Cerebellar cortex (tissue), 1 donor: Measurements from ENCODE around the gene KLHL42.
"Not testable (repeated sequence)": the region's sequence is repeated elsewhere in the genome, so short reads cannot be mapped to it uniquely, and the experiment has no call there.

Source experiments
- DNase-seq: peaks from one replicate; pipeline ENCODE4 v3.0.0-alpha.2; 2015; ENCODE audit warnings: low spot score

Gene KLHL42

DNA sequence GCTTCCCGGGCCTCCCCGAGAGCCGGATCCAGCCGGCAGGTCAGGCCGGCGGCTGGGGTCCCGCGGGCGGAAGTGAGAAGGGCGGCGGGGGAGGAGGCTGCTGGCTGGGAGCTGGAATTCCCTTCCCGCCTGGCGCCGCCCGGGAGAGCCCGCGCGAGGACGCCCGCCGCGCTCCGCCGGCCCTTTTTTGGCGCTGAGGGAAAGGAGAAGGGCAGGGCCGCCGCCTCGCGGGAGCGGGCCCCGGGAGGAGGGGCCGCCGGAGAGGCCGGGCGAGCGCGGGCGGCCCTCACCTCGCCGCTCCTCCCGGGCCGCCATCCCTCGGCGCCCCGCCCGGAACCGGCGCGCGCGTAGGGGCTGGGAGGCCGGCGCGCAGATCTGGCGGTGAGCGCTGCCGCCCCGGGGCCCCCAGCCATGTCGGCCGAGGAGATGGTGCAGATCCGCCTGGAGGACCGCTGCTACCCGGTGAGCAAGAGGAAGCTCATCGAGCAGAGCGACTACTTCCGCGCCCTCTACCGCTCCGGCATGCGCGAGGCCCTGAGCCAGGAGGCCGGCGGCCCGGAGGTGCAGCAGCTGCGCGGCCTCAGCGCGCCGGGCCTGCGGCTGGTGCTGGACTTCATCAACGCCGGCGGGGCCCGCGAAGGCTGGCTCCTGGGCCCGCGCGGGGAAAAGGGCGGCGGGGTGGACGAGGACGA lies at the start of gene KLHL42, which contains the start of gene MANSC4:
Gene KLHL42 (plus strand): TSS at position 314 of the 692 bp plus-strand sequence. CDS start 98 bp downstream, at position 412.
Gene MANSC4 (minus strand): TSS at position 317 of the 692 bp plus-strand sequence. CDS start 8,960 bp downstream, outside the sequence.
- peak; percentile 61 for DNase-seq

DNA sequence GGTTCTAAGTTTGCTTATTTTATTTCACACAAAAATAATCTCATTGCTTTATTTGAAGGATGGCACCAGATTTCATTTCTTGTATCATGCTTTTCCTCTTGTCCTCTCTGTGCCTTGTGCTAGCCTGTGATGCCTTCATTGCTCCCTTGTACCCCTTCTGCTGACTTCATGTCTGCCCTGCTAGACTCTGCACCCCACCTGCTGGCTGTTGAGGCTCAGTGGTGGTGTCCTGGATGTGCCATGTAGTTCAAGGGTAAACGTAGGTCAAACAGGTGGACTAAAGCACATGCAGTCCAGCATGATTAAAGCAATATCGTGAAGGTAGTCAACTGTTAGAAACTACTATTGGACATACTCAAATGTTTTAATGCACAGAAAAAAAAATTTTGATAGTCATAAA lies 47.8 kb upstream of the KLHL42 start:
- DNase-seq = peak; percentile 16

GRCh38 chr12:27733052-27733656 lies 46.9 kb upstream of the KLHL42 start:
- peak; percentile 25 for DNase-seq

DNA sequence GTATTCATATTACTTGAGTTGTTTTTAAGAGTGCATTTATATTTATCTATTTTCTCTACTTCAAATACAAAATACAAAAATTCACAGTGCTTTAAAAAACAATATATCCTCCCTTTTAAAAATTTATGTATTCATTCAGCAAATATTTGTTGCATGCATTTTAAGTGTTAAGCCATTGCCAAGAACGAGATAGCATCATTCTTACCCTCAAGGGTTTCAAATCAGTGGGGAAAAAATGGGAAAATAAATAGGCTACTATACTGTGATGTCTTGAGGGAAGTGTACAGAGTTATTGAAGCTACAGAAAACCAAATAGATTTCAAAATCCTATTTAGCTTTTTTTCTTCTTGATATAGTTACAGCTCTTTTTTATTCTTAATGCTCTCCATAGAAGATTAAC lies 46.2 kb upstream of the KLHL42 start:
- no peak for DNase-seq

DNA sequence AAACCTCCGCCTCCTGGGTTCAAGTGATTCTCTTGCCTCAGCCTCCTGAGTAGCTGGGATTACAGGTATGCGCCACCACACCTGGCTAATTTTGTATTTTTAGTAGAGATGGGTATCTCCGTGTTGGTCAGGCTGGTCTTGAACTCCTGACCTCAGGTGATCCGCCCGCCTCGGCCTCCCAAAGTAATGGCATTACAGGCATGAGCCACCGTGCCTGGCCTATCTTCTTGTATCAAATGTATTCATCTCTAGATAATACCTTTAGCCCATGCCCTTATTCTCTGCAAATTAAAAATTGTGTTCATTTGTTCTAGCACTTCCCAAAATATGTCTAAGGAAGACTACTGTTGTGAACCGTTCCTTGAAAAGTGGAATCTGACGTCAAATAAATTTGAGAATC lies 45.7 kb upstream of the KLHL42 start:
- not testable (repeated sequence) for DNase-seq

DNA sequence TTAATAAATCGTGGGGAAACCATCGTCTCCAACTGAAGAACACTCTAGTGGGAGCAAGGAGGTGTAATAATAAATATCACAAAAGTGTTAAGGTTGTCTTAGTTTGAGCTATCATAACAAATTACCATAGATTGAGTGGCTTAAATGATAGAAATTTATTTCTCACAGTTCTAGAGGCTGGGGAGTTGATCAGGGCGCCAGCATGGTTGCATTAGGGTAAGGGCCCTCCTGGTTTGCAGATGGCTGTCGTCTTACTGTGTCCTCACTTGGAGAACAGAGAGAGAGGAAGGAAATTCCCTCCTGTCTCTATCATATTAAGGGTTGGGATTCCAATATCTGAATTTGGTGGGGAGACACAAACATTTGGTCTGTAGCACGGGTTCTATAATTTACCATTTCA lies 36.4 kb upstream of the KLHL42 start:
- DNase-seq = no peak

DNA sequence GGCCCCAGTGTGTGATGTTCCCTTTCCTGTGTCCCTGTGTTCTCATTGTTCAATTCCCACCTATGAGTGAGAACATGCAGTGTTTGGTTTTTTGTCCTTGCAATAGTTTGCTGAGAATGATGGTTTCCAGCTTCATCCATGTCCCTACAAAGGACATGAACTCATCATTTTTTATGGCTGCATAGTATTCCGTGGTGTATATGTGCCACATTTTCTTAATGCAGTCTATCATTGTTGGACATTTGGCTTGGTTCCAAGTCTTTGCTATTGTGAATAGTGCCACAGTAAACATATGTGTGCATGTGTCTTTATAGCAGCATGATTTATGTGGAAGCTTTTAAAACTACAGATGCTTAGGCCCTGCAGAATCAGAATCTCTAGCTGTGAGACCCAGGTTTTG lies 34.3 kb upstream of the KLHL42 start:
- DNase-seq = not testable (repeated sequence)

DNA sequence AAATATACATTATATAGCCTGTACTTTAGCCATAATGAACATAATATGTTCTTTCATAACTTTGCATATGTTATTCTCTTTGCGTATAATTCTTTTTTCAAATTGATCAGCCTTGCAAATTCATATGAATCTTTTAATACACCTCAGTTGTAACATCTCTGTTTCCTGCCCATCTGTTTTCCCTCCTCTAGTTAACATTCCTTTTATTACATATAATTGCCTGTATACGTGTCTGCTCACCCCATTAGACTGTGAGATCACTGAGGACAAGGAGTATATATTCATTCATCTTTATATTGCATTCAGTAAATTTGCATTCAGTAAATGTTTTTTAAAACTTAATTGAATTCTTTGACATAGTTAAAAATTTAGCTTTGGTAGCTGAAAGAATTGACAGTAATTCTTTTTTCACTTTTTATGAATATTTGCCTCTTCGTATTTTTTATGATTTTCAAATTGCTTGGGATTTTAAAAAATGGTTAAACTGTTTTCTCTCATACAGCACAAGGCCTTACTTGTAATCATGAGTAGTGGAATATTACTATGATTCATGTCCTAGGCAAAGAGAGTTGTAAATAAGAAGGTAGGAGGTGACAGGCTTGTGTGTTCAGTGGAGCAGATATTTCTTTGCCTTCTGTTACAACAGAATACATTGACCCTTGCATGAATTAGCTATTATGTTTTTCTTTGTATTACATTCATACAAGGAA lies 32.8 kb upstream of the KLHL42 start:
- no peak for DNase-seq

DNA sequence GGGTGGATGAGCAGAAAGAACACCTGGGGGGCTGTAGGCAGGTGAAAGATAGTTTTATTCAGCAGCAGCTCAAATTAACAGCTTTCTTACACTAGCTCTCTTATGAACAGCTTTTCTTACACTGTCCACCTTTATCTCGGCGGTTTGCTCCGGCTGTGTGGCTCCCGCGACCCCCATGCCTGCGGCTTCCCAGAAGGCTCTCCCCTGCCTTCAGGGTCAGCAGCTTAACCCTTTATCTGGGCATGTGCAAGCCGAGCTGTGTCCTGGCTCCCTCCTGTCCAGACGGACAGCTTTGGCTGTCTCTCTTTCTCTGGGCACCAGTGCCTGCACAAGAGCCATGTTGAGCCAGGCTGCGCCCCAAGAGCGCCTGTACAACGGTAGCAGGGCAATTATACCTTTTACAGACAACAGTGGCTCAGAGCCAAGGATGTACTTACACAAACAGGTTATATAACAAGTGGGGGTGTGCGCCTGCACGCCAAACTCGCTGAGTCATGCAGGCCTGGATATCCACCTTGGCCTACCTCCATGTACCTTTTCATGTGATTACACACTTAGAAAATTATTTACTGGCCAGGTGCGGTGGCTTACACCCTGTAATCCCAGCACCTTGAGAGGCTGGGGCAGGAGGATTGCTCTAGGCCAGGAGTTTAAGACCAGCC lies 28.5 kb upstream of the KLHL42 start:
- peak; percentile 64 for DNase-seq

GRCh38 chr12:27754795-27755194 lies 25.2 kb upstream of the KLHL42 start:
- DNase-seq = no peak

GRCh38 chr12:27756670-27757195 lies 23.3 kb upstream of the KLHL42 start:
- DNase-seq = no peak

GRCh38 chr12:27762757-27763156 lies 17.3 kb upstream of the KLHL42 start:
- DNase-seq = no peak

- DNase-seq = no peak
Measured at GRCh38 chr12:27766587-27766986, 13.4 kb upstream of the KLHL42 start.

DNA sequence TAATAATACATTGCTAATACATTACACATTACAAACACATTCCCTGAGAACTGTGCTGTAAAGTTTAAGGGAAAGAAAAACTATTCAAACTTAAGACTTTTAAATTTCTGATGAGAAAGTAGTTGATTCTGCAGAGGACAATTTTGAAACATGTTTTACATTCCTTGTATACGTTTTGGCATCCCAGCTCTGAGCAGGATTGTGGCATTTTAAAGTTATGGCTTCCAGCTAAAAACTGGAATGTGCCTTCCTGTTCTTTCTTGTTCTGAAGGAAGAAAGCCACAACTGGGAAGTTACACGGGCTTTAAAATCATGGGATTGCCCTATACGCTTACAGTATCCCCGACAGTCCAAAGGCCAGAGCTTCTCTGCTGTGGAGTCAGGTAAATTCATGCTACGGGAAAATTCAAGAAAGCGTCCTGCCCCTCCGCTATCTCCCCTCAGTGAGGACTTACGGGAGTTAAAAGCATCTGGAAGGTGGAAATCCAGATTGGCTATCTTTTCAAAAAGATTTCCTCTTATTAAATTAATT lies 10.8 kb upstream of the KLHL42 start:
- no peak for DNase-seq

- no peak for DNase-seq
Measured at GRCh38 chr12:27771481-27772327, 8.3 kb upstream of the KLHL42 start.

DNA sequence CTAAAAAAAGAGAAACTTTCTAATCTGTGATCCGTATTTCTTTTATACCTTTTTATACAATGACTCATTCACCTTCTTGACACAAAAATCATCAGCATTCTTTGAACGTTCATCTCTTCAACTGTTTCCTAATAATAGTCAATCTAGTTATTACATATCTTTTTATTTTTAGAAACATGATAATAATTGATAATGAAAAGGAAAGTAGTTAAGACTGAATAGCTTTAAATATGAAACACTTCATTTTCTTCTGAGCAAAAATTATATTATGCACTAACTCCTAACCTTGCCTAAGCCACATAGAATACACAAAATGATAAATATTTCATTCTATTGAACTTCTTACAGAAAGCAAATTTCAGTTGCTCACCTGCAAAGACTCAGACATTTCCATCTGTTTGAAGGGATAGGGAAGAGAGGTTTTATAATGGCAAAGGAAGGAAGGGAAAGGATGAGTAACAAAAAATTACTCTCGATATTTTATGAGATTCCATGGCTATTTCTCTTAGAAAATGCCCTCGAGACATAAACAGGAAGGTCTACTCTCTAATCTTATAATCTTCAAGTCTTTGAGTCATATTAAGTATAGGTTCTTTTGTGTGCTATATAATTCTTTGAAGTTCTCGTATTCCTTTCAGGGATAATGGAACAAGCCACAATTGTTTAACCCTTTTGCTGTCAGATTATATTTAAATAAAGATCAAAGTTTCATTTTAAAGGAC lies 7.5 kb upstream of the KLHL42 start:
- no peak for DNase-seq

GRCh38 chr12:27777141-27777540 lies 2.9 kb upstream of the KLHL42 start:
- no peak for DNase-seq

GRCh38 chr12:27778206-27778605 lies 1.8 kb upstream of the KLHL42 start:
- DNase-seq = no peak

DNA sequence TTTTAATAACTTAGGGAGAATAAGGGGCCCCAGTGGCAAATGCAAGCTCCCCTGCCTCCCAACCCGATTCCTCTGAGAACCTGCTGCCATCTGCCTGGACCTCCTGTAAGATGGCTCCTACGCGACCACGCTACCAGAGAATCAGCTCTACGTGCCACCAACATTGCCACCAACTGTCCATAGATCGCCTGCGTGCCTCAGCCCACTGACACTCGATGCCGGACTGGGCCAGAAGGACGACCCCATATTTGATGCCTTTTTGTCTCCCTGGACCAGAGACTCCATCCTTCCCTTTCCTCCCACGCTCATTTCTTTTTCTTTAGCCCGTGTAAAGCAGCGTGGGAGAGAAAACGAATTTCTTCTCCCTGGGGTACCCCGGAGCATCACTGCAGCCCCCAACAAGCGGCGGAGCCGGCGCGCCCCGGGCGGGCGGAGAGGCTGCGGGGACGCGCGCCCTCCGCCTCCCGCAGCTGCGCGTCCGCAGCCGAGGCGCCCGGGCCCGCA lies 565 bp upstream of the KLHL42 start:
- peak; percentile 58 for DNase-seq
